Measurements from ENCODE around the gene AUTS2.

AUTS2 gene

DNA sequence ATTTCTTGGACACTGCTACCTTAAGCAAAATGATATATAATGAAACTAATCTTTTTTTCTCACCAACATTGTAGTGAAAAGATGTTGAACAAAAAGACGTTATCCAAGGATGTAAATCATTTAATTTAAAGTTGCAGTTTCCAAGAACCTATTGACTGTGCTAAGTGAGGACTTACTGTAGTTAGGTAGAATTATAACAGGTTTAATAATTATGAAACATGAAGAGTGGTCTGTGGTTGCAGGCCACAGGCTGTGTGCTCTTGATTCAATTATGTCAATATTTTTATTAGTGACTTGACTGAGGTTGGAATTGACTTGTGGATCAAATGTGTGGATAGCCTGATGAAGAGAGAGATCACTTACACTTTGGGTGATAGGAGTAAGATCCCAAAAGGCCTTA is 478.1 kb downstream of the AUTS2 start:
- no peak for TF ChIP-seq ELF4 (IDR thresholded peaks at IDR 0.05)
- TF ChIP-seq, protein P1, sequence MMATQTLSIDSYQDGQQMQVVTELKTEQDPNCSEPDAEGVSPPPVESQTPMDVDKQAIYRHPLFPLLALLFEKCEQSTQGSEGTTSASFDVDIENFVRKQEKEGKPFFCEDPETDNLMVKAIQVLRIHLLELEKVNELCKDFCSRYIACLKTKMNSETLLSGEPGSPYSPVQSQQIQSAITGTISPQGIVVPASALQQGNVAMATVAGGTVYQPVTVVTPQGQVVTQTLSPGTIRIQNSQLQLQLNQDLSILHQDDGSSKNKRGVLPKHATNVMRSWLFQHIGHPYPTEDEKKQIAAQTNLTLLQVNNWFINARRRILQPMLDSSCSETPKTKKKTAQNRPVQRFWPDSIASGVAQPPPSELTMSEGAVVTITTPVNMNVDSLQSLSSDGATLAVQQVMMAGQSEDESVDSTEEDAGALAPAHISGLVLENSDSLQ (IDR thresholded peaks at IDR 0.05) = no peak
- no peak for TF ChIP-seq NFRKB (IDR thresholded peaks at IDR 0.05)
- TF ChIP-seq CTBP1 (IDR thresholded peaks at IDR 0.05; ENCODE audit: borderline replicate concordance) = no peak
- TF ChIP-seq FOXA1 (IDR thresholded peaks at IDR 0.05) = no peak
- no peak for TF ChIP-seq TARDBP (IDR thresholded peaks at IDR 0.05)
- no peak for TF ChIP-seq ZNF384 (IDR thresholded peaks at IDR 0.05)
- no peak for TF ChIP-seq SUZ12 (IDR thresholded peaks at IDR 0.05)
- TF ChIP-seq SP1 (IDR thresholded peaks at IDR 0.05) = no peak
- TF ChIP-seq HDGF (IDR thresholded peaks at IDR 0.05; ENCODE audit: borderline replicate concordance) = no peak
- TF ChIP-seq LEF1 (IDR thresholded peaks at IDR 0.05; ENCODE audit: borderline replicate concordance) = no peak
- TF ChIP-seq L3MBTL2 (conservative IDR thresholded peaks at IDR 0.05) = no peak
- TF ChIP-seq BHLHE40 (IDR thresholded peaks at IDR 0.05; ENCODE audit: borderline replicate concordance) = no peak
- TF ChIP-seq FOXM1 (IDR thresholded peaks at IDR 0.05; ENCODE audit: borderline replicate concordance) = no peak
- no peak for TF ChIP-seq ARNT (IDR thresholded peaks at IDR 0.05)
- TF ChIP-seq FOXK2 (IDR thresholded peaks at IDR 0.05) = no peak
- CTCF ChIA-PET = no interaction called here
- no peak for DNase-seq (ENCODE audit: extremely low spot score)
- POLR2A ChIA-PET = no interaction called here

DNA sequence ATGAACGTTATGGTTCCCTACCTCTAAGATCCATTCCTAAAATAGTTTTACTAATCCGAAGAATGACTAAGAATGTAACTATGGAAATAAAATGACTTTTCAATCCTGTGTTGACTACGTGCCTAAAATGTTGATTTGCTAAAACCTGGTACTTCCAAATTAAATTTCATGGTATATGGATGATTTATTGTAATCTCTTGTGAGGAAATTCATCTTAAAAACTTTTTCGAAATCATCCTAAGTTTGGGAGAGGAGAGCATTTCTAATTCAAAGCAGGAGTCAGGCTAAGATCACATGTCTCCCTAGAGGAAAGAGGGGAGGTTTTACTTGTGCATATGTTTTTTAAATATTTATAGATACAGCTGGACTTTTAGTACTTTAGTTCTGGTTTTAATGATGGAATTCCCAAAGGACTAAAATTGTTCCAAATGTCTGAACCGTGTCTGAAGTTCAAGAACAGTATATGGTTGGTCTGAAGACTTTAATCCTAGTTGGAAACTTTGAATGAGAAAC is 483.9 kb downstream of the AUTS2 start:
- TF ChIP-seq, protein P1 (IDR thresholded peaks at IDR 0.05) = no peak
- TF ChIP-seq BHLHE40 (IDR thresholded peaks at IDR 0.05; ENCODE audit: borderline replicate concordance) (no peak), ZNF384 (IDR thresholded peaks at IDR 0.05) (no peak), SUZ12 (IDR thresholded peaks at IDR 0.05) (no peak), LEF1 (IDR thresholded peaks at IDR 0.05; ENCODE audit: borderline replicate concordance) (no peak), CTBP1 (IDR thresholded peaks at IDR 0.05; ENCODE audit: borderline replicate concordance) (no peak), L3MBTL2 (conservative IDR thresholded peaks at IDR 0.05) (no peak), NFRKB (IDR thresholded peaks at IDR 0.05) (no peak), ELF4 (IDR thresholded peaks at IDR 0.05) (no peak), ARNT (IDR thresholded peaks at IDR 0.05) (no peak), SP1 (IDR thresholded peaks at IDR 0.05) (no peak), FOXA1 (IDR thresholded peaks at IDR 0.05) (no peak), FOXK2 (IDR thresholded peaks at IDR 0.05) (no peak), FOXM1 (IDR thresholded peaks at IDR 0.05; ENCODE audit: borderline replicate concordance) (no peak), HDGF (IDR thresholded peaks at IDR 0.05; ENCODE audit: borderline replicate concordance) (no peak), TARDBP (IDR thresholded peaks at IDR 0.05) (no peak)
- ChIA-PET POLR2A (no interaction called here), CTCF (no interaction called here)
- DNase-seq (ENCODE audit: extremely low spot score) = no peak

DNA sequence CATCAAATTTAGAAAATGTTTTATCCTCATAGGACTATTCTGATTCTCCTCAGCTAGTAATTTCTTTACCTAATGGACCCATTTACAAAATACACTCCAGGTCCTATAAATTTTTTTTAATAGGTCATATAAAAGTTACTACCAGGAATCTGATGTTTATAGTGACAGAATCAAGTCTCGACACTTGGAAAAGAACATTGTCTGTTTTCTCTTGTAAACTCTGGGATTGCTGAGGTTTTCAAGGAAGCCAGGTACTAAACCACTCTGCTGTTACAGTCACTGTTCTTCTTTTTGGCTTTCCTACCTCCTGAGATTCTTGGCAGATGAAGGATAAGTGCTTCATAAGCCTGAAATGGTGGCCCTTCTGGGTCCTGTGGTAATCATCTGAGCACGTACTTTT is 493.1 kb downstream of the AUTS2 start:
- TF ChIP-seq FOXM1 (IDR thresholded peaks at IDR 0.05; ENCODE audit: borderline replicate concordance) (no peak), CTBP1 (IDR thresholded peaks at IDR 0.05; ENCODE audit: borderline replicate concordance) (no peak), L3MBTL2 (conservative IDR thresholded peaks at IDR 0.05) (no peak)
- TF ChIP-seq, protein P1 (IDR thresholded peaks at IDR 0.05) = 0 out of 2 replicates have a peak, but pooled peaks have one; percentile 29
- ChIA-PET POLR2A (no interaction called here), CTCF (no interaction called here)
- no peak for DNase-seq (ENCODE audit: extremely low spot score)

DNA sequence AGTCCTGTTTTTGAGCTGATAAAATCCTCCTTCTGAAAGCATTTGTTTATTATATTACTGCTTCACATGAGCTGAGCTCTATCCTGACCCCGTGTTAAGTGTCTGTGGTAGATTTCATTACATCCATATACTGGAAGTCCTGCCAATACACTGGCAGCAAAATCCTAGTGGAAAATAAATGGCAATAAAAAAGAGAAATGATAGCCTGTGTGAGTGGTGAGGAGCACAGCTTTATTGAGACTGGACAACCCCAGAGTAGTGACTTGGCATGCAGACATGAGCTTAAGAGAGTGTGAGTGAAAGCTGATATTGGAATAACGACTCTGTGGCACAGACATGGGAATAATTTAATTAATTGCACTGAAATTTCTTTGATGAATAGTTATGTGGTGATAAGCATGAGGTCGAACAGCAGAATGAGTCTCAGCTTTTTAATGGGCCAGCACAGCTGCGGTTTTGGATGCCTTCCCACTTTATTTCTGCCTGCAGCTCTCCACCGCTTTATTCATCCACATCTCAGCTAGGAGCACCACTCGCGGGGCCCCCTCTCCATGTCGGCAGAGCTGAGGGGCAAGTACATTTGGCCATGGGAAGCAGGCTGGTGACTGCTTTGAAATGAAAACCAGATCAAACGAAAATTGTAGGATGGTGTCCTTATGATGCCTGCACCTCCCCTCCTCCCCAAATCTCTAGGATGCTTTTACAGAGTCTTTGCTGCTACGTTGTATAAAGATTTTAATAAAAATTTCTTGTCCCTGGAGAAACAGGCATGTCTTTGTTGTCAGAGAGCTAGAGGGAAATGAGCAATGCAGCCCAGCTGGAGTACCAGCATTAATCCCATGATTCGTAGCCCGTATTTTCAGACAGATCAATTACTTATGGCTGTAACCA is 494.3 kb downstream of the AUTS2 start:
- DNase-seq (ENCODE audit: extremely low spot score) = peak; percentile 66
- CTCF ChIA-PET = interaction anchor here (0.6 kb wide), 1 partner anchor 68 kb away, joined by 3 read pairs; no protein-coding TSS in a partner anchor
- POLR2A ChIA-PET = interaction anchor here (0.6 kb wide), 1 partner anchor 41 kb away, joined by 3 read pairs; no protein-coding TSS in a partner anchor
- TF ChIP-seq ZNF384 (IDR thresholded peaks at IDR 0.05) = 0 out of 2 replicates have a peak, but pooled peaks have one; percentile 41
- peak; percentile 96 for TF ChIP-seq ARNT (IDR thresholded peaks at IDR 0.05)
- TF ChIP-seq, protein P1 (IDR thresholded peaks at IDR 0.05) = peak; percentile 94
- no peak for TF ChIP-seq HDGF (IDR thresholded peaks at IDR 0.05; ENCODE audit: borderline replicate concordance)
- no peak for TF ChIP-seq SP1 (IDR thresholded peaks at IDR 0.05)
- TF ChIP-seq CTBP1 (IDR thresholded peaks at IDR 0.05; ENCODE audit: borderline replicate concordance) = peak; percentile 84
- 0 out of 2 replicates have a peak, but pooled peaks have one; percentile 21 for TF ChIP-seq LEF1 (IDR thresholded peaks at IDR 0.05; ENCODE audit: borderline replicate concordance)

DNA sequence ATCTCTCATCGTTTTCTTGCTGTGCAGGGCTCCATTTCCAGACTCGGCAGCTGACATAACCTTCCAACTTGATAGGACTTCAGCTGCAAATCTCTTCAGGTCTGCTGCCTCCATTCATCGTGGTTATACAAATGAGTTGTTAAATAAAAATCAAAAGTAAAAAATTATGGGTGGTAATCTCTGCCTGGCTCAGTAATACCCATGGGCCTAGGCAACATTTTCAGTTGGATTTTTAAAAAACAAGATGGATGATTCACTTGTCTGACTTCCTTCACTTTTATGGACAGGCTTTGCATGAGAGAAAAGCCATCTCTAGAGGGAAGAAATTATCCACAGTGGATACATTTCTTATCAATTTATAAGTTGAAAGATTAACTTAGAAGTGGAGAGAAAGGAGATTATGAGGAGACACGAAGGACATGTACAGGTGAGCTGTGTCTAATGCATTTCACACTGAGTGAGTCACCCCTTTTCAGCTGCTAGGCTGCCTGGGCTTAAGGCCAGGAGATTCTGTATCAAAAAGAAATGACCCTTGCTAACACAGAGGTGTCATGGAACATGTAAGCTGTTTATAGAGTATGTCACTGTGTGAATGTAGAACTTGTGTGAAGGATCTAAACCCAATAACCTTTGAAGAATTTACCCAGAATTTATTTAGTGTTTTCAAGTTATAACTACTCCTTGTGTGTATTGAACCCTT is 495.1 kb downstream of the AUTS2 start:
- CTCF ChIA-PET = no interaction called here
- TF ChIP-seq FOXA1 (IDR thresholded peaks at IDR 0.05) = no peak
- TF ChIP-seq SP1 (IDR thresholded peaks at IDR 0.05) = no peak
- no peak for TF ChIP-seq CTBP1 (IDR thresholded peaks at IDR 0.05; ENCODE audit: borderline replicate concordance)
- no peak for TF ChIP-seq LEF1 (IDR thresholded peaks at IDR 0.05; ENCODE audit: borderline replicate concordance)
- TF ChIP-seq BHLHE40 (IDR thresholded peaks at IDR 0.05; ENCODE audit: borderline replicate concordance) = no peak
- TF ChIP-seq FOXK2 (IDR thresholded peaks at IDR 0.05) = no peak
- TF ChIP-seq HDGF (IDR thresholded peaks at IDR 0.05; ENCODE audit: borderline replicate concordance) = no peak
- TF ChIP-seq, protein P1 (IDR thresholded peaks at IDR 0.05) = no peak
- no peak for TF ChIP-seq ZNF384 (IDR thresholded peaks at IDR 0.05)
- no peak for TF ChIP-seq L3MBTL2 (conservative IDR thresholded peaks at IDR 0.05)
- no peak for TF ChIP-seq TARDBP (IDR thresholded peaks at IDR 0.05)
- no peak for DNase-seq (ENCODE audit: extremely low spot score)
- POLR2A ChIA-PET = no interaction called here
